ENCODE measurements around the gene RBBP5.

Gene RBBP5

GRCh38 chr1:205077934-205078311 is 43.9 kb downstream of the RBBP5 start:
- no peak for TF ChIP-seq EP300 (IDR thresholded peaks at IDR 0.05; ENCODE audit: borderline replicate concordance)
- TF ChIP-seq CREB1 (IDR thresholded peaks at IDR 0.05; ENCODE audit: low read depth): no peak
- no peak for TF ChIP-seq EGR1 (IDR thresholded peaks at IDR 0.05)
- no peak for TF ChIP-seq ZBTB7A (IDR thresholded peaks at IDR 0.05; ENCODE audit: low read depth)
- no peak for TF ChIP-seq NFIC (IDR thresholded peaks at IDR 0.05)
- TF ChIP-seq TAF1 (IDR thresholded peaks at IDR 0.05; ENCODE audit: low read depth): no peak
- TF ChIP-seq TEAD4 (IDR thresholded peaks at IDR 0.05): no peak
- TF ChIP-seq CEBPB (IDR thresholded peaks at IDR 0.05): no peak
- TF ChIP-seq FOXM1 (IDR thresholded peaks at IDR 0.05; ENCODE audit: borderline replicate concordance, low read depth): no peak
- no peak for TF ChIP-seq RAD21 (IDR thresholded peaks at IDR 0.05; ENCODE audit: low read depth)
- no peak for TF ChIP-seq REST (IDR thresholded peaks at IDR 0.05; ENCODE audit: low read depth)
- TF ChIP-seq YY1 (IDR thresholded peaks at IDR 0.05; ENCODE audit: low read depth): no peak
- TF ChIP-seq USF1 (IDR thresholded peaks at IDR 0.05): no peak
- no peak for TF ChIP-seq TCF12 (IDR thresholded peaks at IDR 0.05; ENCODE audit: low read depth)
- TF ChIP-seq MAX (IDR thresholded peaks at IDR 0.05): no peak

GRCh38 chr1:205077158-205077933 is 44.4 kb downstream of the RBBP5 start:
- TF ChIP-seq YY1 (IDR thresholded peaks at IDR 0.05; ENCODE audit: low read depth): no peak
- no peak for TF ChIP-seq CREB1 (IDR thresholded peaks at IDR 0.05; ENCODE audit: low read depth)
- no peak for TF ChIP-seq TAF1 (IDR thresholded peaks at IDR 0.05; ENCODE audit: low read depth)
- no peak for TF ChIP-seq ZBTB7A (IDR thresholded peaks at IDR 0.05; ENCODE audit: low read depth)
- no peak for TF ChIP-seq TCF12 (IDR thresholded peaks at IDR 0.05; ENCODE audit: low read depth)
- no peak for TF ChIP-seq RAD21 (IDR thresholded peaks at IDR 0.05; ENCODE audit: low read depth)
- TF ChIP-seq CEBPB (IDR thresholded peaks at IDR 0.05): no peak
- no peak for TF ChIP-seq NFIC (IDR thresholded peaks at IDR 0.05)
- TF ChIP-seq USF1 (IDR thresholded peaks at IDR 0.05): no peak
- no peak for TF ChIP-seq TEAD4 (IDR thresholded peaks at IDR 0.05)
- TF ChIP-seq EP300 (IDR thresholded peaks at IDR 0.05; ENCODE audit: borderline replicate concordance): no peak
- no peak for TF ChIP-seq MAX (IDR thresholded peaks at IDR 0.05)
- TF ChIP-seq REST (IDR thresholded peaks at IDR 0.05; ENCODE audit: low read depth): no peak

- TF ChIP-seq EP300 (IDR thresholded peaks at IDR 0.05; ENCODE audit: borderline replicate concordance) (no peak), REST (IDR thresholded peaks at IDR 0.05; ENCODE audit: low read depth) (no peak), TCF12 (IDR thresholded peaks at IDR 0.05; ENCODE audit: low read depth) (no peak), TEAD4 (IDR thresholded peaks at IDR 0.05) (no peak), ZBTB7A (IDR thresholded peaks at IDR 0.05; ENCODE audit: low read depth) (no peak), EGR1 (IDR thresholded peaks at IDR 0.05) (no peak), YY1 (IDR thresholded peaks at IDR 0.05; ENCODE audit: low read depth) (no peak), FOXM1 (IDR thresholded peaks at IDR 0.05; ENCODE audit: borderline replicate concordance, low read depth) (no peak), MAX (IDR thresholded peaks at IDR 0.05) (no peak), RAD21 (IDR thresholded peaks at IDR 0.05; ENCODE audit: low read depth) (no peak), CREB1 (IDR thresholded peaks at IDR 0.05; ENCODE audit: low read depth) (no peak), CEBPB (IDR thresholded peaks at IDR 0.05) (no peak), USF1 (IDR thresholded peaks at IDR 0.05) (no peak), TAF1 (IDR thresholded peaks at IDR 0.05; ENCODE audit: low read depth) (no peak), NFIC (IDR thresholded peaks at IDR 0.05) (no peak)
Measured at GRCh38 chr1:205076245-205076761, 45.5 kb downstream of the RBBP5 start.
